ENCODE data around the gene RPS6KA2.

The RPS6KA2 gene

GRCh38 chr6:166461821-166462460 is 165.1 kb downstream of the RPS6KA2 start:
- DNase-seq = no peak

- DNase-seq = no peak
Measured at GRCh38 chr6:166460473-166461437, 166.3 kb downstream of the RPS6KA2 start.

GRCh38 chr6:166459906-166460305 is 167.1 kb downstream of the RPS6KA2 start:
- no peak for DNase-seq

GRCh38 chr6:166459272-166459671 is 167.8 kb downstream of the RPS6KA2 start:
- no peak for DNase-seq

- DNase-seq = no peak
Measured at GRCh38 chr6:166456395-166457156, 170.5 kb downstream of the RPS6KA2 start.

GRCh38 chr6:166454692-166455515 is 172.1 kb downstream of the RPS6KA2 start:
- DNase-seq = no peak

GRCh38 chr6:166453651-166454050 is 173.4 kb downstream of the RPS6KA2 start:
- no peak for DNase-seq

GRCh38 chr6:166450167-166450873 is 176.7 kb downstream of the RPS6KA2 start:
- no peak for DNase-seq

- no peak for DNase-seq
Measured at GRCh38 chr6:166449641-166450040, 177.4 kb downstream of the RPS6KA2 start.

GRCh38 chr6:166449036-166449435 is 178.0 kb downstream of the RPS6KA2 start:
- DNase-seq = no peak

GRCh38 chr6:166448432-166448831 is 178.6 kb downstream of the RPS6KA2 start:
- DNase-seq = no peak

- DNase-seq = no peak
Measured at GRCh38 chr6:166446567-166447065, 180.4 kb downstream of the RPS6KA2 start.

- no peak for DNase-seq
Measured at GRCh38 chr6:166446146-166446545, 180.9 kb downstream of the RPS6KA2 start.

- no peak for DNase-seq
Measured at GRCh38 chr6:166444446-166444845, 182.6 kb downstream of the RPS6KA2 start.

- no peak for DNase-seq
Measured at GRCh38 chr6:166443166-166443565, 183.9 kb downstream of the RPS6KA2 start.

- DNase-seq = no peak
Measured at GRCh38 chr6:166442131-166442685, 184.8 kb downstream of the RPS6KA2 start.

GRCh38 chr6:166441325-166442078 is 185.5 kb downstream of the RPS6KA2 start:
- no peak for DNase-seq

GRCh38 chr6:166440729-166441128 is 186.3 kb downstream of the RPS6KA2 start:
- DNase-seq = no peak

GRCh38 chr6:166440106-166440505 is 186.9 kb downstream of the RPS6KA2 start:
- DNase-seq = no peak

GRCh38 chr6:166439366-166440091 is 187.5 kb downstream of the RPS6KA2 start:
- DNase-seq = no peak

Data from activated CD4-positive, alpha-beta T cell treated with anti-CD3 and anti-CD28 coated beads for 48 hours (primary cell).